Measurements from ENCODE around the gene ZDHHC14.

DNA sequence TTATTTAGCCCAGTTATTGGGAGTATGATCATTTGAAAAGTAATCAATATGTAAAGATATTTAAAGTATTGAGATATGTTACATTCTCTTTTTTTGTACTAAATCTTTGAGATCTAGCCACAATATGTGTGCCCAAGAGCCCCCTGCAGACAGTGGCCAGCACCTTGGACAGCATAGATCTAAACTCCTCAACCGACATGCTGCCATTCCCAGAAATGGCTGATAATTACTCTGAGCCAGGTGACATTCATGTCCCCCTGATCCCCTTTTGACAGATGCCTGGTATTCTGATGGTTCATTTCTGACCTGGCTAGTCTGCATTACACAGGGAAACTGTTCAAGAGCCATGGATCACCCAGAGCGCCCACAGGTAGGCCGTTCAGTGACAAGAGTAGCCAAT lies 177.1 kb downstream of the ZDHHC14 start:
- TF ChIP-seq, protein P1, sequence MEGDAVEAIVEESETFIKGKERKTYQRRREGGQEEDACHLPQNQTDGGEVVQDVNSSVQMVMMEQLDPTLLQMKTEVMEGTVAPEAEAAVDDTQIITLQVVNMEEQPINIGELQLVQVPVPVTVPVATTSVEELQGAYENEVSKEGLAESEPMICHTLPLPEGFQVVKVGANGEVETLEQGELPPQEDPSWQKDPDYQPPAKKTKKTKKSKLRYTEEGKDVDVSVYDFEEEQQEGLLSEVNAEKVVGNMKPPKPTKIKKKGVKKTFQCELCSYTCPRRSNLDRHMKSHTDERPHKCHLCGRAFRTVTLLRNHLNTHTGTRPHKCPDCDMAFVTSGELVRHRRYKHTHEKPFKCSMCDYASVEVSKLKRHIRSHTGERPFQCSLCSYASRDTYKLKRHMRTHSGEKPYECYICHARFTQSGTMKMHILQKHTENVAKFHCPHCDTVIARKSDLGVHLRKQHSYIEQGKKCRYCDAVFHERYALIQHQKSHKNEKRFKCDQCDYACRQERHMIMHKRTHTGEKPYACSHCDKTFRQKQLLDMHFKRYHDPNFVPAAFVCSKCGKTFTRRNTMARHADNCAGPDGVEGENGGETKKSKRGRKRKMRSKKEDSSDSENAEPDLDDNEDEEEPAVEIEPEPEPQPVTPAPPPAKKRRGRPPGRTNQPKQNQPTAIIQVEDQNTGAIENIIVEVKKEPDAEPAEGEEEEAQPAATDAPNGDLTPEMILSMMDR (IDR thresholded peaks at IDR 0.05), result no peak
- TF ChIP-seq POLR2A (IDR thresholded peaks at IDR 0.05), result no peak
